HEK293 (cell line): Measurements from ENCODE around the gene LSM14B.

Experiments used
- CTCF ChIA-PET: fragments of 350-600 bp; formaldehyde crosslinking; extraction: SDS; loops from one replicate; lab custom pipeline; 2021; ENCODE audit warnings: antibody characterized with exemption; lab: Yijun Ruan, JAX
- POLR2A ChIA-PET: fragments of 300-600 bp; formaldehyde crosslinking; extraction: SDS; loops from one replicate; lab custom pipeline; 2020; ENCODE audit warnings: antibody characterized with exemption, inconsistent platforms; lab: Yijun Ruan, JAX
- H3K27ac ChIP-seq: fragments of 200-500 bp; sonication (Bioruptor generic); 2 replicates; pipeline ENCODE4 v1.5.1; 2014; ENCODE audit warnings: low read depth, low read length, control low read depth, inconsistent platforms; ENCODE audit errors: extremely low read depth
- H3K36me3 ChIP-seq, 2 experiments: fragments of 200-500 bp in 1 of 2; sonication (Bioruptor generic) in 1 of 2; 1 replicate in 1 of 2; 2 replicates in 1 of 2; pipeline ENCODE4 v1.5.1; 2014 to 2017; ENCODE audit warnings: inconsistent platforms in 2 of 2, low read length in 2 of 2; ENCODE audit not compliant: control insufficient read depth in 2 of 2, insufficient read depth in 1 of 2
- H3K4me1 ChIP-seq: fragments of 200-500 bp; sonication (Bioruptor generic); 2 replicates; pipeline ENCODE4 v1.5.1; 2014; ENCODE audit warnings: mild to moderate bottlenecking, low read length, inconsistent platforms; ENCODE audit not compliant: control insufficient read depth, insufficient read depth
- H3K4me3 ChIP-seq: 2 replicates; pipeline ENCODE4 v1.5.1; 2011; ENCODE audit warnings: low read depth, mild to moderate bottlenecking, control low read depth, low read length, moderate library complexity
- H3K9me3 ChIP-seq: fragments of 200-500 bp; sonication (Bioruptor generic); 2 replicates; pipeline ENCODE4 v1.5.1; 2014; ENCODE audit warnings: low read depth, low read length, inconsistent platforms; ENCODE audit not compliant: control insufficient read depth, insufficient read depth
- HOXA7 ChIP-seq: sonication (generic); formaldehyde crosslinking; IDR thresholded peaks from 2 replicates; pipeline ENCODE4 v1.8.1; 2022; ENCODE audit warnings: missing genetic modification reagents, borderline replicate concordance
- KLF17 ChIP-seq: fragments of 450-650 bp; formaldehyde crosslinking; IDR thresholded peaks from 2 replicates; pipeline ENCODE4 v1.5.1; 2016; ENCODE audit warnings: missing biosample characterization, missing genetic modification characterization
- KLF9 ChIP-seq: fragments of 450-650 bp; formaldehyde crosslinking; IDR thresholded peaks from 2 replicates; pipeline ENCODE4 v1.5.1; 2016; ENCODE audit warnings: missing biosample characterization, missing genetic modification characterization, low read depth
- PRDM1 ChIP-seq: fragments of 450-650 bp; formaldehyde crosslinking; IDR thresholded peaks from 2 replicates; pipeline ENCODE4; 2016; ENCODE audit warnings: missing biosample characterization, missing genetic modification characterization
- TSHZ1 ChIP-seq: fragments of 450-650 bp; formaldehyde crosslinking; IDR thresholded peaks from 2 replicates; pipeline ENCODE4 v1.5.1; 2016; ENCODE audit warnings: missing biosample characterization, missing genetic modification characterization, borderline replicate concordance
- WT1 ChIP-seq: fragments of 450-650 bp; formaldehyde crosslinking; IDR thresholded peaks from 2 replicates; pipeline ENCODE4 v1.5.1; 2016; ENCODE audit warnings: missing biosample characterization, missing genetic modification characterization
- ZBTB1 ChIP-seq: fragments of 450-650 bp; formaldehyde crosslinking; IDR thresholded peaks from 2 replicates; pipeline ENCODE4 v1.5.1; 2016; ENCODE audit warnings: missing biosample characterization, missing genetic modification characterization
- ZBTB17 ChIP-seq: fragments of 450-650 bp; formaldehyde crosslinking; IDR thresholded peaks from 2 replicates; pipeline ENCODE4 v1.5.1; 2016; ENCODE audit warnings: missing biosample characterization, missing genetic modification characterization
- ZFHX2 ChIP-seq: fragments of 450-650 bp; formaldehyde crosslinking; conservative IDR thresholded peaks from 2 replicates; pipeline ENCODE4 v1.5.1; 2016; ENCODE audit warnings: missing biosample characterization, missing genetic modification characterization
- ZNF140 ChIP-seq: fragments of 450-650 bp; formaldehyde crosslinking; IDR thresholded peaks from 2 replicates; pipeline ENCODE4 v1.5.1; 2016; ENCODE audit warnings: missing biosample characterization, missing genetic modification characterization
- ZNF146 ChIP-seq: fragments of 450-650 bp; formaldehyde crosslinking; IDR thresholded peaks from 2 replicates; pipeline ENCODE4 v1.5.1; 2016; ENCODE audit warnings: missing biosample characterization, missing genetic modification characterization
- ZNF16 ChIP-seq: fragments of 450-650 bp; formaldehyde crosslinking; IDR thresholded peaks from 2 replicates; pipeline ENCODE4 v1.5.1; 2016; ENCODE audit warnings: low read depth, missing biosample characterization, missing genetic modification characterization
- ZNF169 ChIP-seq: fragments of 450-650 bp; formaldehyde crosslinking; IDR thresholded peaks from 2 replicates; pipeline ENCODE4 v1.5.1; 2016; ENCODE audit warnings: missing biosample characterization, missing genetic modification characterization
- ZNF248 ChIP-seq: fragments of 450-650 bp; formaldehyde crosslinking; IDR thresholded peaks from 2 replicates; pipeline ENCODE4 v1.5.1; 2017; ENCODE audit warnings: missing biosample characterization, missing genetic modification characterization
- ZNF26 ChIP-seq: fragments of 450-650 bp; formaldehyde crosslinking; IDR thresholded peaks from 2 replicates; pipeline ENCODE4 v1.5.1; 2016; ENCODE audit warnings: missing biosample characterization, missing genetic modification characterization
- ZNF266 ChIP-seq: fragments of 450-650 bp; formaldehyde crosslinking; IDR thresholded peaks from 2 replicates; pipeline ENCODE4 v1.5.1; 2016; ENCODE audit warnings: missing biosample characterization, missing genetic modification characterization, low read depth
- ZNF350 ChIP-seq: fragments of 450-650 bp; formaldehyde crosslinking; IDR thresholded peaks from 2 replicates; pipeline ENCODE4 v1.5.0; 2017; ENCODE audit warnings: missing biosample characterization, mild to moderate bottlenecking, missing genetic modification characterization
- ZNF488 ChIP-seq: fragments of 450-650 bp; formaldehyde crosslinking; IDR thresholded peaks from 2 replicates; pipeline ENCODE4 v1.5.1; 2016; ENCODE audit warnings: missing biosample characterization, missing genetic modification characterization
- ZNF580 ChIP-seq: fragments of 450-650 bp; formaldehyde crosslinking; IDR thresholded peaks from 2 replicates; pipeline ENCODE4 v1.5.1; 2016; ENCODE audit warnings: missing biosample characterization, missing genetic modification characterization
- ZSCAN18 ChIP-seq: fragments of 450-650 bp; formaldehyde crosslinking; IDR thresholded peaks from 2 replicates; pipeline ENCODE4 v1.5.1; 2016; ENCODE audit warnings: missing biosample characterization, missing genetic modification characterization

LSM14B gene

GRCh38 chr20:62155428-62156253 lies 33.4 kb downstream of the LSM14B start:
- Histone ChIP-seq H3K9me3 (no peaks in the 10 kb centered on the region), H3K27ac (no peak overlapping the region), H3K36me3 (peaks cover 0 to 22% of the 10 kb centered on the region in 2 experiments; a peak in 1 of 3 replicates), H3K4me3 (no peak overlapping the region), H3K4me1 (no peaks in the 10 kb centered on the region)
- ChIA-PET POLR2A (no interaction called here), CTCF (interaction anchor here (0.5 to 1.4 kb wide), 6 partner anchors 9 to 145 kb away, joined by 3 to 13 read pairs (median 4); no protein-coding TSS in a partner anchor)
- TF ChIP-seq HOXA7 (CRISPR knock-in tag) (no peak), ZNF350 (tag by site-specific recombination) (no peak), ZNF169 (tag by site-specific recombination) (no peak), PRDM1 (tag by site-specific recombination) (no peak), ZNF580 (tag by site-specific recombination) (no peak), ZSCAN18 (tag by site-specific recombination) (no peak), KLF17 (tag by site-specific recombination) (no peak), ZNF26 (tag by site-specific recombination) (no peak), ZNF248 (no peak)

GRCh38 chr20:62156254-62156556 lies 33.9 kb downstream of the LSM14B start:
- Histone ChIP-seq H3K36me3 (peaks cover 0 to 26% of the 10 kb centered on the region in 2 experiments; a peak in 1 of 3 replicates), H3K4me3 (no peak overlapping the region), H3K27ac (no peak overlapping the region), H3K9me3 (no peaks in the 10 kb centered on the region), H3K4me1 (no peaks in the 10 kb centered on the region)
- POLR2A ChIA-PET = no interaction called here
- CTCF ChIA-PET = interaction anchor here (0.5 to 1.4 kb wide), 13 partner anchors 9 to 145 kb away, joined by 3 to 13 read pairs (median 5); no protein-coding TSS in a partner anchor
- TF ChIP-seq ZNF140 (tag by site-specific recombination) (no peak), ZFHX2 (tag by site-specific recombination) (no peak)

GRCh38 chr20:62156592-62157386 lies 34.5 kb downstream of the LSM14B start:
- Histone ChIP-seq H3K9me3 (no peaks in the 10 kb centered on the region), H3K27ac (no peak overlapping the region), H3K4me3 (no peak overlapping the region), H3K4me1 (no peaks in the 10 kb centered on the region), H3K36me3 (peaks cover 0 to 32% of the 10 kb centered on the region in 2 experiments; a peak in 2 of 3 replicates)
- ChIA-PET CTCF (interaction anchor here (0.6 to 1.4 kb wide), 13 partner anchors 8 to 164 kb away, joined by 3 to 13 read pairs (median 5); no protein-coding TSS in a partner anchor), POLR2A (no interaction called here)
- TF ChIP-seq KLF9 (tag by site-specific recombination) (no peak), TSHZ1 (tag by site-specific recombination) (no peak), ZNF146 (no peak), WT1 (tag by site-specific recombination) (peak; percentile 44; the same call in 1 of the 2 replicates), ZNF169 (tag by site-specific recombination) (no peak), ZNF266 (tag by site-specific recombination) (no peak), ZNF16 (no peak), ZBTB17 (tag by site-specific recombination) (no peak), ZNF488 (tag by site-specific recombination) (no peak), ZBTB1 (tag by site-specific recombination) (no peak)
